Fibroblast of lung (primary cell): ENCODE data around the gene SIAH3.

Source experiments
- EZH2 ChIP-seq: IDR thresholded peaks from 2 replicates; pipeline ENCODE4 v1.5.1; 2012; ENCODE audit warnings: low read length, control low read depth, mild to moderate bottlenecking; ENCODE audit errors: missing control alignments
- TF ChIP-seq, protein P1 (sequence below), 2 donors: IDR thresholded peaks in 1 of 2; conservative IDR thresholded peaks in 1 of 2; 1 replicate in 1 of 2; 2 replicates in 1 of 2; pipeline ENCODE4 v1.5.1; 2011 to 2012; ENCODE audit warnings: low read length in 2 of 2, control low read depth in 1 of 2, inconsistent platforms in 1 of 2, low read depth in 1 of 2, mild to moderate bottlenecking in 1 of 2

DNA sequence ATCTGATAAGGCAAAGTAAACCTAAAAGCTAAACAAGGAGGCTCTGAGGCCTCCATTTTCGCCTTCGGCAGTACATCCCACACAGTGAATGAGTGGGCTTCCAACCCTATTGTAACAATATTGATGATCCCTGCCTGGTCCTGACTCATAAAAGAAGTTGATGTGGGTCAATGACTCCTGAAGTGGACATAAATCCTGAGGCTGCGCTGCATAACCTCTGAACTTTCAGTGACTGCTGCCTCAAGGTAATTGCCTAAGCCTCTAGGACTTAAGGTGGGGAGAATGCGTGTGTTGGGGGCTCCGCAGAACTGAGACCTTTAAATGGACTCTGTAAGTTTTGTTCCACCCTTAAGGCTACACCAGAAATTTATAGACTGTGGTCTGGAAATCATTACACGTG is 42.6 kb downstream of the SIAH3 start:
- TF ChIP-seq, protein P1, sequence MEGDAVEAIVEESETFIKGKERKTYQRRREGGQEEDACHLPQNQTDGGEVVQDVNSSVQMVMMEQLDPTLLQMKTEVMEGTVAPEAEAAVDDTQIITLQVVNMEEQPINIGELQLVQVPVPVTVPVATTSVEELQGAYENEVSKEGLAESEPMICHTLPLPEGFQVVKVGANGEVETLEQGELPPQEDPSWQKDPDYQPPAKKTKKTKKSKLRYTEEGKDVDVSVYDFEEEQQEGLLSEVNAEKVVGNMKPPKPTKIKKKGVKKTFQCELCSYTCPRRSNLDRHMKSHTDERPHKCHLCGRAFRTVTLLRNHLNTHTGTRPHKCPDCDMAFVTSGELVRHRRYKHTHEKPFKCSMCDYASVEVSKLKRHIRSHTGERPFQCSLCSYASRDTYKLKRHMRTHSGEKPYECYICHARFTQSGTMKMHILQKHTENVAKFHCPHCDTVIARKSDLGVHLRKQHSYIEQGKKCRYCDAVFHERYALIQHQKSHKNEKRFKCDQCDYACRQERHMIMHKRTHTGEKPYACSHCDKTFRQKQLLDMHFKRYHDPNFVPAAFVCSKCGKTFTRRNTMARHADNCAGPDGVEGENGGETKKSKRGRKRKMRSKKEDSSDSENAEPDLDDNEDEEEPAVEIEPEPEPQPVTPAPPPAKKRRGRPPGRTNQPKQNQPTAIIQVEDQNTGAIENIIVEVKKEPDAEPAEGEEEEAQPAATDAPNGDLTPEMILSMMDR (conservative IDR thresholded peaks at IDR 0.05 in 1 of 2, IDR thresholded peaks at IDR 0.05 in 1 of 2; ENCODE audit: low read depth in 1 of 2, low read length in 2 of 2): no peak
- TF ChIP-seq EZH2: no peak
